Thyroid gland (tissue), 4 donors: ENCODE results near the gene CRISPLD2.

Source experiments
- POLR2A ChIP-seq, 2 donors: fragments of 450-650 bp; IDR thresholded peaks; one replicate each; pipeline ENCODE4 v1.6.1; 2017; ENCODE audit warnings: antibody characterized with exemption in 2 of 2, mild to moderate bottlenecking in 2 of 2, moderate library complexity in 1 of 2
- TF ChIP-seq, protein P1 (sequence below), 6 experiments: fragments of 200-600 bp in 3 of 6; fragments of 450-650 bp in 3 of 6; sonication (generic) in 3 of 6; IDR thresholded peaks; one replicate each; pipeline ENCODE4 v1.5.1; 2016 to 2019; ENCODE audit warnings: antibody characterized with exemption in 6 of 6, mild to moderate bottlenecking in 2 of 6, inconsistent platforms in 1 of 6, moderate library complexity in 1 of 6

DNA sequence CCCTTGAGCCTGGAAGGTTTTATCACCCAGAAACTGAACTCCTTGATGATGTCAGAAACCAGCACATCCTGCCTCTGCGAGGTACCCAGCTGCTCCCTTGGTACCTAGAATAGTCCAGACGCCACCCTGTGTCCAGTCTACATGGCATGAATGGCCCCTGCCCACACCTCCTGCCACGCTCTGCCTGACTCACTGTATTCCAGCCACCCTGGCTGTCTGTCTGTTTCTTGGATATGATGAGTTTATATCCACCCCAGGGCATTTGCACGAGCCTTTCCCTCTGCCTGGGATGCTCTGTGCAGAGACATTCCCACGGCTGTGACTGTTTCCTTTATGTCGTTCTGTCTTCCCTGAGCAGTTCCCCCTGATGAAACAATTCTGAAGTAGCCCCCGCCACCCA, 68.7 kb downstream of the CRISPLD2 start:
- TF ChIP-seq, protein P1, sequence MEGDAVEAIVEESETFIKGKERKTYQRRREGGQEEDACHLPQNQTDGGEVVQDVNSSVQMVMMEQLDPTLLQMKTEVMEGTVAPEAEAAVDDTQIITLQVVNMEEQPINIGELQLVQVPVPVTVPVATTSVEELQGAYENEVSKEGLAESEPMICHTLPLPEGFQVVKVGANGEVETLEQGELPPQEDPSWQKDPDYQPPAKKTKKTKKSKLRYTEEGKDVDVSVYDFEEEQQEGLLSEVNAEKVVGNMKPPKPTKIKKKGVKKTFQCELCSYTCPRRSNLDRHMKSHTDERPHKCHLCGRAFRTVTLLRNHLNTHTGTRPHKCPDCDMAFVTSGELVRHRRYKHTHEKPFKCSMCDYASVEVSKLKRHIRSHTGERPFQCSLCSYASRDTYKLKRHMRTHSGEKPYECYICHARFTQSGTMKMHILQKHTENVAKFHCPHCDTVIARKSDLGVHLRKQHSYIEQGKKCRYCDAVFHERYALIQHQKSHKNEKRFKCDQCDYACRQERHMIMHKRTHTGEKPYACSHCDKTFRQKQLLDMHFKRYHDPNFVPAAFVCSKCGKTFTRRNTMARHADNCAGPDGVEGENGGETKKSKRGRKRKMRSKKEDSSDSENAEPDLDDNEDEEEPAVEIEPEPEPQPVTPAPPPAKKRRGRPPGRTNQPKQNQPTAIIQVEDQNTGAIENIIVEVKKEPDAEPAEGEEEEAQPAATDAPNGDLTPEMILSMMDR (IDR thresholded peaks at IDR 0.05), result no peak
- no peak for TF ChIP-seq POLR2A (IDR thresholded peaks at IDR 0.05)
